ENCODE results near the gene TNPO2.
A peak's percentile ranks its signal among the peaks of the same experiment; 100 is the strongest.
"Not testable (repeated sequence)": the region's sequence is repeated elsewhere in the genome, so short reads cannot be mapped to it uniquely, and the experiment has no call there.

The TNPO2 gene

GRCh38 chr19:12731337-12731736 is 7.6 kb upstream of the TNPO2 start:
- H3K4me3 ChIP-seq (ENCODE audit: low read depth, low read length), result no peak overlapping the region
- no peaks in the 10 kb centered on the region for H3K9me3 ChIP-seq
- H3K4me1 ChIP-seq, result no peaks in the 10 kb centered on the region; the same call in 1 of the 2 replicates
- DNase-seq, result no peak
- no peaks in the 10 kb centered on the region for H3K27me3 ChIP-seq
- no peak for TF ChIP-seq CTCF (IDR thresholded peaks at IDR 0.05; ENCODE audit: low read depth, low read length)
- peaks cover 46% of the 10 kb centered on the region for H3K36me3 ChIP-seq

GRCh38 chr19:12730064-12730463 is 6.3 kb upstream of the TNPO2 start:
- Histone ChIP-seq H3K4me3 (ENCODE audit: low read depth, low read length) (no peak overlapping the region), H3K4me1 (no peaks in the 10 kb centered on the region), H3K27me3 (no peaks in the 10 kb centered on the region), H3K36me3 (peaks cover 46% of the 10 kb centered on the region), H3K9me3 (no peaks in the 10 kb centered on the region)
- no peak for DNase-seq
- TF ChIP-seq CTCF (IDR thresholded peaks at IDR 0.05; ENCODE audit: low read depth, low read length), result no peak

GRCh38 chr19:12727745-12728433 is 4.2 kb upstream of the TNPO2 start:
- Histone ChIP-seq H3K4me3 (ENCODE audit: low read depth, low read length) (no peak overlapping the region), H3K9me3 (no peaks in the 10 kb centered on the region), H3K27me3 (no peaks in the 10 kb centered on the region), H3K4me1 (no peaks in the 10 kb centered on the region), H3K36me3 (peaks cover 39% of the 10 kb centered on the region)
- DNase-seq, result no peak
- TF ChIP-seq CTCF (IDR thresholded peaks at IDR 0.05; ENCODE audit: low read depth, low read length), result no peak

GRCh38 chr19:12726988-12727316 is 3.2 kb upstream of the TNPO2 start:
- TF ChIP-seq CTCF (IDR thresholded peaks at IDR 0.05; ENCODE audit: low read depth, low read length), result no peak
- H3K4me1 ChIP-seq, result no peaks in the 10 kb centered on the region
- peaks cover 37% of the 10 kb centered on the region for H3K36me3 ChIP-seq
- H3K9me3 ChIP-seq, result no peaks in the 10 kb centered on the region
- no peak for DNase-seq
- H3K4me3 ChIP-seq (ENCODE audit: low read depth, low read length), result no peak overlapping the region
- H3K27me3 ChIP-seq, result no peaks in the 10 kb centered on the region

GRCh38 chr19:12725612-12726011 is 1.9 kb upstream of the TNPO2 start:
- H3K4me3 ChIP-seq (ENCODE audit: low read depth, low read length); H3K27me3 ChIP-seq; H3K4me1 ChIP-seq; H3K9me3 ChIP-seq; DNase-seq: not testable (repeated sequence)
- peaks cover 29% of the 10 kb centered on the region for H3K36me3 ChIP-seq

GRCh38 chr19:12723381-12723640 is 421 bp downstream of the TNPO2 start:
- Histone ChIP-seq H3K4me1 (no peaks in the 10 kb centered on the region; the same call in 1 of the 2 replicates), H3K9me3 (no peaks in the 10 kb centered on the region), H3K4me3 (ENCODE audit: low read depth, low read length) (peak overlapping the region; percentile 93), H3K36me3 (peaks cover 33% of the 10 kb centered on the region), H3K27me3 (no peaks in the 10 kb centered on the region)
- TF ChIP-seq CTCF (IDR thresholded peaks at IDR 0.05; ENCODE audit: low read depth, low read length), result no peak
- DNase-seq, result no peak
